HS-5 (cell line): ENCODE measurements around the gene C10orf71.

Experiments
- DNase-seq: peaks from one replicate; pipeline ENCODE4 v3.0.0-alpha.2; 2012; ENCODE audit warnings: low read depth

C10orf71 gene

GRCh38 chr10:49361735-49362568 lies 63.0 kb downstream of the C10orf71 start:
- DNase-seq, result no peak

- DNase-seq, result no peak
These were observed 63.8 kb downstream of the C10orf71 start for GRCh38 chr10:49362596-49363260.

DNA sequence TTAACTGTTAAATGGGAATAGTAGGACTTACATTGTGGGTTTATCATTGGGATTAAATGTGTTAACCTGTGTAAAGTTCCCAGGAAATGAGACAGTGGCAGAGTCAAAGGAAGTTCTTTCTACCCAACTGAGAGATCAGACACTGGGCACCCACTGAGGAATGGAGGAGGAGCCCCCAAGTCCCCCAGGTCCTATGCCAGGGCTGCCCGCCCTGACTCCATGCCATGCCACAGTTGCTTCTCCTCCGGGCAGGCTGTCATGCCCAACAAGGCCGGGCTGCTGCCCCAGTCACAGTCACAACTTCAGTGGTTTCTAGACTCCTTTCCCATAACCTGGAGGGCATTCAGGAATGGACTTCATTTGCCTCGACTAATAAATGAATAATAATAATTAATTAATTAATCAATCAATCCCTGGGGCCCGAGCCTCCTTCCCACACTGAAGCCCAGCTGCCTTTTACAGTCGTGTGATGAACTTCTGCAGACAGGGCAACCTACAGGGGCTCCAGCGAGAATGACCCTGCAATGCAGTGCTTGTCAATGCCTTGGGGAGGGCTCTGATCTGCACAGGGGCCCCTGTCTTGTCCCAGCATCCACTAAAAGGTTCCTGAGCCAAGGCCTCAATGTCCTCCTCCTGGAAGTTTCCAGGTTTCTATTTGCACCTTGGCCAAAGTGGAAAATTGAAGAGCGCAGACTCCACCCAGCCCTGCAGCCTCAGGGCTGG lies 64.5 kb downstream of the C10orf71 start:
- no peak for DNase-seq

- DNase-seq, result no peak
These were observed 65.1 kb downstream of the C10orf71 start for GRCh38 chr10:49364051-49364450.

GRCh38 chr10:49364747-49365146 lies 65.8 kb downstream of the C10orf71 start:
- no peak for DNase-seq

DNA sequence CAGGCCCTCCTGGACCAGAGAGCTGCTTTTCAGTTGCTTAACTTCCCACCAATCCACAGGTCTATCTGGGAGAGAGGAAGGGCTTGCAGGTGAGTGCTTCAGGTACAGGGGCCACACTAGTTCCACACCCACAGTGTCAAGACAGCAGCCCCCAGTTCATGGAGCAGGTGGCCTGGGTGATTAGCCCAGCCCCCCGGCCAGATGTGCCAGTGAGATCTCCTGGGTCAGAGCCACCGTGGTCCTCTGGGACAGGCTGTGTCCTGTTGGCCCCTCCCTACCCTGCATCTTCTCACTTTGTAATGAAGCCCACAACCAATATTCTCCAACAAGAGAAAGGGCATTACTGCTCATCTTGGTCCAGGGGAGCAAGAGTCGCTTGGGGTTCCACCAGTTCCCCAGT lies 66.3 kb downstream of the C10orf71 start:
- DNase-seq, result no peak

DNA sequence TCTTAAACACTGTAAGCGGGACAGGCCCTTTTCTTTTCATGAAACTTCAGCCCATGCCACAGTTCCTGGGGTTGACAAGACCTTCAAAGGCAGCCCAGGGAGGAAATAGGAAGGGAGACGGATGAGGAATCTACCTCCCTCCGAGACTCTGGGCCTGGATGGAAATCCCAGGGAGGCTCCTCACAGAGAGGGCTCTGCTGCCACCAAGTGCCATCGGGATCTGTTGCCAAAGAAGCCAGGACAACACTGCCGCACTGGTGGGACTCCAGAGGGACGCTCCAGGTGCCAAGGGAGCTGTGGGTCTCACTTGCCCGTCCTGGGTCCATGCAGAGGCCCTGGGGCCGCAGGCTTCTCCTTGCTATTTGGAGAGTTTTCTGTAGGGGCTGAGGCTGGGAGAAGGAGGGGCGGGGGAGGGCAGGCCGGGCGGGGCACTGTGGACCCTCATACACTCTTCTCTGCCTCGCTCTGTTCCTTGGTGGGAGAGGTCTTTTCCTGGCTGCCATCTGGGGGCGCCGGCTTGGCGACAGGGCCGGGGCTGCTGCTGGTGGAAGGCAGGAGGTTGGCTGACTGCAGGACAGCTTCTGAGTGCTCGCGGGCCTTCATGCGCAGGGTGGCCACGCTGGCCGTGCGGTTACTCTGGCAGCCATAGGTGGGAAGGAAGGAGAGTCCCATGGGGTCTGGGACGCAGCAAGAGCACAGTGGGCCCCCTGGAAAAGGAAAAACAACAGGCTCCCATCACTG lies 66.9 kb downstream of the C10orf71 start:
- no peak for DNase-seq

DNA sequence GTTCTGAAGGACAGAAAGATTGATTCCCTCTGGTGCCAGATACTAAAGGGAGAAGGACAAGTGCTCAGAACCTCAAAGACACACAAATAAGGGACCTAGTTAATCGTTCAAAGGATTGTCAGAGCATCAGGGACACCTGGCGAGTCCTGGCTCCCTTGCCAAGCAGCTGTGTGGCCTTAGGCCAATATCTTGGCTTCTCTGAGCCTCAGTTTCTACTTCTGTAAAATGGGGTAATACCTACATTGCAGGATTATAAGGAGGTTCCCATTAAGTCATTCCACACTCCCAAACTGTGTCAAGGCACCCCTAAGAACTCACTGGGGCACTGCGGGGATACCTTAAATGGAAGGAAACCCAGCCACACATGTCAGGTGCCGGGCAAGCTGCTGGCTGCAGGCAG lies 67.5 kb downstream of the C10orf71 start:
- no peak for DNase-seq

- no peak for DNase-seq
These were observed 68.6 kb downstream of the C10orf71 start for GRCh38 chr10:49367600-49367999.

GRCh38 chr10:49368256-49368655 lies 69.3 kb downstream of the C10orf71 start:
- no peak for DNase-seq

- DNase-seq, result no peak
These were observed 70.5 kb downstream of the C10orf71 start for GRCh38 chr10:49369216-49370162.

DNA sequence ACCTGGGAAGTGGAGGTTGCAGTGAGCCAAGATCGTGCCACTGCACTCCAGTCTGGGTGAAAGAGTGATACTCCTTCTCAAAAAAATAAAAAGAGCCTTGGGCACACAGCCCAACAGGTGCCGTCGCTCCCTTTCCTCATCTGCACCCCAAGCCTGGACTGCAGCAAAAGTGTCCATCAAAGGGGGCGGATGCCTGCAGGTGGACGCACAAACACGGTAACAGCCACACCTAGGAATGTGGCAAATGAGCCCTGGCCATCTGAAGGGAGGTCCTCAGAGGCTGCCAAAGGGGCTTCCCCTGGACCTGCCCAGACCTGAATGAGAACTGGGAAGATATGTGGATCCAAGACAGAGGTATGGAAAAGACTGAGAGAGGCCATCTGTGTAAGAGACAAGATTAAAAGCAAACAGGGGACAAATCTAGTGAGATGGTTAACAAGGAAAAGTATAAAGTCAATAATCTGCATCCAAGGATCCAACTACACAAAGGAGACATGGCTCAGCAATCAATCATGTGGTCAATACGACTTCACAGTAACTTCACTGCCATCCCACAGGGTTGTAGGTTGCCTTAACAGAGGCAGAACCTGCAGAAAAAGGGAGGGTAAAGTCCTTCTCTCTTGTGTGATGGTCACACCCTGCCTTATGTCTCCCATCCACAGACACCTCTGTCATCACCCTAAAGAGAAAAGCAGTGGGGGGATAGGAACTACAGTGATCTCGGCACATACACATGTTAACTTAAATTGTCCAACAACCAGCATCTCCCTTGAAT lies 71.5 kb downstream of the C10orf71 start:
- DNase-seq, result no peak

- no peak for DNase-seq
These were observed 73.0 kb downstream of the C10orf71 start for GRCh38 chr10:49371967-49372366.

- no peak for DNase-seq
These were observed 74.4 kb downstream of the C10orf71 start for GRCh38 chr10:49373361-49373760.

GRCh38 chr10:49374740-49375139 lies 75.8 kb downstream of the C10orf71 start:
- no peak for DNase-seq

DNA sequence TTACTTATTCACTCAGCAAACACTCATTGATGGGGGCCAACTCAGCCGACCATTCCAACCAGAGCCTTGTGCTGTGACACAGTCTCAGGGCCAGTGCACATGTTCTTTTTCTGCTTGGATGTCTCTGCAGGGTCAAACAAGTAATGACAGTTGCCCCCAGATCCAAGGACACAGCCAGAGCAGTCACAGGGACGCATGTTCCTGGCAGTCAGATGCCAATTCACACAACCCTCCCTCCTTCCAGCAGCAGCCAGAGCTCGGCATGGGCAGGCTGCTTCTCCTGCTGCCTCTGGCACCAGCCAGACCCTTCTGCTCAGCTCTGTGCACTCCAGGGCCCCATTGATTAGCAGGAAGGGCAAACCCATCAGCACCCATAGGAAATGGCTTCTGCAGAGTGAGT lies 76.6 kb downstream of the C10orf71 start:
- no peak for DNase-seq
